GM19328 (cell line): ENCODE data around the gene SLC25A13.
"Not testable (repeated sequence)": the region's sequence is repeated elsewhere in the genome, so short reads cannot be mapped to it uniquely, and the experiment has no call there.

Experiments
- ATAC-seq: cut with Tn5 transposase; IDR thresholded peaks from one replicate; pipeline ENCODE4 v1.9.1; 2021; ENCODE audit warnings: mild to moderate bottlenecking, moderate library complexity; ENCODE audit not compliant: unreplicated experiment

SLC25A13 gene

GRCh38 chr7:96326752-96327151, 4.9 kb upstream of the SLC25A13 start:
- ATAC-seq, result not testable (repeated sequence)

- ATAC-seq, result no peak
Observed at GRCh38 chr7:96322847-96323461, 1.1 kb upstream of the SLC25A13 start.

- peak; percentile 31 for ATAC-seq
Observed at GRCh38 chr7:96322373-96322695, 436 bp upstream of the SLC25A13 start.

GRCh38 chr7:96321031-96321657, 754 bp downstream of the SLC25A13 start:
- peak; percentile 33 for ATAC-seq

- no peak for ATAC-seq
Observed at GRCh38 chr7:96320442-96320841, 1.5 kb downstream of the SLC25A13 start.

- no peak for ATAC-seq
Observed at GRCh38 chr7:96319439-96319838, 2.5 kb downstream of the SLC25A13 start.

GRCh38 chr7:96316949-96317348, 4.9 kb downstream of the SLC25A13 start:
- ATAC-seq, result no peak

- no peak for ATAC-seq
Observed at GRCh38 chr7:96315125-96315512, 6.8 kb downstream of the SLC25A13 start.

GRCh38 chr7:96314402-96315124, 7.3 kb downstream of the SLC25A13 start:
- no peak for ATAC-seq

- no peak for ATAC-seq
Observed at GRCh38 chr7:96313940-96314339, 8.0 kb downstream of the SLC25A13 start.

GRCh38 chr7:96312502-96312901, 9.4 kb downstream of the SLC25A13 start:
- no peak for ATAC-seq

- ATAC-seq, result no peak
Observed at GRCh38 chr7:96311967-96312366, 9.9 kb downstream of the SLC25A13 start.

GRCh38 chr7:96310110-96310509, 11.8 kb downstream of the SLC25A13 start:
- ATAC-seq, result no peak

- no peak for ATAC-seq
Observed at GRCh38 chr7:96308950-96309263, 13.0 kb downstream of the SLC25A13 start.

- no peak for ATAC-seq
Observed at GRCh38 chr7:96308253-96308949, 13.5 kb downstream of the SLC25A13 start.

GRCh38 chr7:96306385-96307125, 15.3 kb downstream of the SLC25A13 start:
- no peak for ATAC-seq

- ATAC-seq, result no peak
Observed at GRCh38 chr7:96305915-96306314, 16.0 kb downstream of the SLC25A13 start.

- no peak for ATAC-seq
Observed at GRCh38 chr7:96304573-96304972, 17.3 kb downstream of the SLC25A13 start.

GRCh38 chr7:96303686-96304443, 18.0 kb downstream of the SLC25A13 start:
- ATAC-seq, result no peak

- ATAC-seq, result no peak
Observed at GRCh38 chr7:96303105-96303685, 18.7 kb downstream of the SLC25A13 start.
